ENCODE results near the gene CARM1. TPM values are rescaled to one million over a fixed set of nuclear protein-coding genes. Genes with fewer than 3 reads are reported as not detected.

CARM1 gene
- total and polyA plus RNA-seq, 8 donors: 13.0 to 24.7 (median 16.6) TPM

DNA sequence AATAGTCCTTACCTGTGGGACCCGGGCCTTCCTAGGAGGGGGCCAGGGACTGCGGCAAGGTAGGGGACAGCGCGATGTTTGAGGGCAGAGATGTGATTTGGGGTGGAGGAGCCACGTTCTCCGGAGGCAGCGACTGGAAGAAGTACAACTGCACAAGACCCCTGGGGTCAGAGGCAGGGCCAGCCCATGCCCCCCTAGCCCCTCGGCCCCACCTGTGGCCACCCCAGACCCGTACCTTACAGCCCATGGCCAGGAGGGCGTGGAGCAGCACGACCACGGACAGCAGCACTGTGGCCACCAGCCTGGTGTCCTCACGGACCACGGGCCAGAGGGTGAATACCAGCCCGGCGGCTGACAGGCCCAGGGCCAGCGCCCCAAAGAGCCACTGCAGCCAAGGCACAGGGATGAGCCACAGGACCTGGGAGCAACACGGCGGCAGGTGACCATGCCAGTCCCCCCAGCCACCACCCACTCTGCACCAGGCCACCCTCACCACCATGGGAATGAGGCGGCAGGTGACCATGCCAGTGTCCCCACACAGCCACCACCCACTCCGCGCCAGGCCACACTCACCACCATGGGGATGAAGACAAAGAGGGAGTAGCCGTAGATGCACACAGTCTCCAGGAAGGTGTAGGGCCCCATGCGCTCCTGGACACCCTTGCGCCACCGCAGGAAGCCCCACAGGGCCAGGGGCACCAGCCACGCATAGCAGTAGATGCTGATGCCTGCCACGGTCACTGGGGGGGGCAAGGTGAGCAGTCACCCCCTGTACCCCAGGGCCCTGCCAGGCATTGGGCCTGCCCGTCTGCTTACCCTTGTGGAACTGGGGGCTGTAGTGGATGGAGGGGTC lies 52.1 kb downstream of the CARM1 start:
- ATAC-seq (no peak), FAIRE-seq (no peak), DNase-seq (peak in 1 of 6 donors; percentile 65)
- peaks cover 0 to 5% (median 0%) of the 10 kb centered on the region in 3 donors for H3K4me1 ChIP-seq
- H3K27me3 ChIP-seq: no peaks in the 10 kb centered on the region
- intact Hi-C loops (cut with DNase I): no loop called here
- no peak overlapping the region for H3K4me3 ChIP-seq
- TF ChIP-seq CTCF (IDR thresholded peaks at IDR 0.05): no peak
- H3K9me3 ChIP-seq: no peaks in the 10 kb centered on the region
- 89 to 94% methylated on average over 29 of the region's 29 CpGs for WGBS, 2 donors
- peaks cover 0 to 39% (median 2%) of the 10 kb centered on the region in 3 donors for H3K36me3 ChIP-seq
- no peak overlapping the region for H3K27ac ChIP-seq

DNA sequence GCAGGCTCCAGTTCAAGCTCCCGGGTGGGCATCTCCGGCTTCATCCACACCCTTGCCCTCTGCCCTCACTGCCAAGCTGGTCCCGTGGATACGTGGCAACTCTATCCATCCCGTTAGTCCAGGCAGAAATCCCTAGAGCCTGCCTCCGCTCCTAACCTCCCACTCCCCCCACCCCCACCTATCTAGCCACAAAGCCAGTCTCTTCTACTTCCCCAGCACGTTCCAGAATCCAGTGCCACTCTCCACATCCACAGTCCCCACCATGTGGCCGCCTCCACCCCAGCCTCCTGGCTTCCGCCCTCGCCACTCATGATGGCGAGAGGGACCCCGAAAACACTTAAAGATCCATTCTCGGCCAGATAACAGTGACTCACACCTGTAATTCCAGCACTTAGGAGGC lies 53.2 kb downstream of the CARM1 start:
- FAIRE-seq (no peak), DNase-seq (no peak), ATAC-seq (no peak)
- no peak for TF ChIP-seq CTCF (IDR thresholded peaks at IDR 0.05)
- no peak overlapping the region for H3K27ac ChIP-seq
- H3K36me3 ChIP-seq: peaks cover 0 to 39% (median 2%) of the 10 kb centered on the region in 3 donors
- H3K9me3 ChIP-seq: no peaks in the 10 kb centered on the region
- WGBS, 2 donors: 89 to 91% methylated on average over 13 of the region's 13 CpGs
- intact Hi-C loops (cut with DNase I): no loop called here
- H3K27me3 ChIP-seq: no peaks in the 10 kb centered on the region
- H3K4me1 ChIP-seq: peaks cover 0 to 3% (median under 1%) of the 10 kb centered on the region in 3 donors
- H3K4me3 ChIP-seq: no peak overlapping the region

DNA sequence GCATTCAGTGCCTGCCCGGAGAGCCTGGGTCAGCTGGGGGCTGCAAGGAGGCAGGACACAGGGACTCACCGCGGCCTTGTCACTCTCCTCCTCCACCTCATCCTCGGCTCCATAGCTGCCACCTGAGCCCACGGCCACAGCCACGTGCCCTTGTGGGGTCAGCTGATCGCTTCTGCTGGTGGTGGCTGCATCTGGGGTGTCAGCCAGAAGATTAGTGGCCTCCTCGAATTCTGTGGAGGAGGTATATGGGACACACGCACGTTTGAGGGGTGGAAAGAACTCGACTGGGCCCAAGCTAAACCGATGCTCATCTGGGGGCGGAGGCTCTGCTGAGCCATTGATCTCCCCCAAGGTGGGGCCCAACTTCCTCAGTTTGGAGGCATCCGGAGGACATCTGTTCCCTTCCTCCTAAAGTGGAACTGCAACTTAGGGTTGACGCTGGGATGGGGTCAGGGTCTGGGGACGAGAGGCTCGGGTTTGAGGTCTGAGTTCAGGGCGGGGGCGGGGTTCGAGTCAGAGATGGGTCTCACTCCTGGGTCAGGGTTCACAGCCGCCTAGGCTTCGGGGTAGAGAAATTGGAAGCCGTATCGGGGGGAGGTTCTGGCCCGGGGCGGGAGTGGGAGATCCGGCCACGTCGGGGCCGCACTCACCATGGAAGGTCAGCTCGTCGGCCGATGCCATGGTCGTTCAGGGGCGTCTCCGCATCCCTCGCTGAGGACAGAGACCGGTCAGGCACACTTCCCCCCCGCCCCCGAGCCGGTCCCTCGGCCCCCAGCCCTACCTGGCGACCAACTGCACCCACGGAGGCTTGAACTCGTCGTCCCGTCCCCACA lies 56.6 kb downstream of the CARM1 start:
- Histone ChIP-seq H3K27ac (peak overlapping the region; percentile 66 to 80 (median 78)), H3K4me1 (peaks cover 0 to 7% (median 0%) of the 10 kb centered on the region in 3 donors), H3K9me3 (no peaks in the 10 kb centered on the region), H3K36me3 (peaks cover 0 to 19% (median 0%) of the 10 kb centered on the region in 3 donors), H3K27me3 (no peaks in the 10 kb centered on the region), H3K4me3 (peak overlapping the region; percentile 98 to 99 (median 98))
- intact Hi-C loops (cut with DNase I): no loop called here
- ATAC-seq (peak; percentile 11 to 30 (median 12)), DNase-seq (peak in 2 of 6 donors; percentile 38 to 60), FAIRE-seq (no peak)
- TF ChIP-seq CTCF (IDR thresholded peaks at IDR 0.05): no peak
- WGBS, 2 donors: 2% methylated on average over 41 to 47 of the region's 47 CpGs

DNA sequence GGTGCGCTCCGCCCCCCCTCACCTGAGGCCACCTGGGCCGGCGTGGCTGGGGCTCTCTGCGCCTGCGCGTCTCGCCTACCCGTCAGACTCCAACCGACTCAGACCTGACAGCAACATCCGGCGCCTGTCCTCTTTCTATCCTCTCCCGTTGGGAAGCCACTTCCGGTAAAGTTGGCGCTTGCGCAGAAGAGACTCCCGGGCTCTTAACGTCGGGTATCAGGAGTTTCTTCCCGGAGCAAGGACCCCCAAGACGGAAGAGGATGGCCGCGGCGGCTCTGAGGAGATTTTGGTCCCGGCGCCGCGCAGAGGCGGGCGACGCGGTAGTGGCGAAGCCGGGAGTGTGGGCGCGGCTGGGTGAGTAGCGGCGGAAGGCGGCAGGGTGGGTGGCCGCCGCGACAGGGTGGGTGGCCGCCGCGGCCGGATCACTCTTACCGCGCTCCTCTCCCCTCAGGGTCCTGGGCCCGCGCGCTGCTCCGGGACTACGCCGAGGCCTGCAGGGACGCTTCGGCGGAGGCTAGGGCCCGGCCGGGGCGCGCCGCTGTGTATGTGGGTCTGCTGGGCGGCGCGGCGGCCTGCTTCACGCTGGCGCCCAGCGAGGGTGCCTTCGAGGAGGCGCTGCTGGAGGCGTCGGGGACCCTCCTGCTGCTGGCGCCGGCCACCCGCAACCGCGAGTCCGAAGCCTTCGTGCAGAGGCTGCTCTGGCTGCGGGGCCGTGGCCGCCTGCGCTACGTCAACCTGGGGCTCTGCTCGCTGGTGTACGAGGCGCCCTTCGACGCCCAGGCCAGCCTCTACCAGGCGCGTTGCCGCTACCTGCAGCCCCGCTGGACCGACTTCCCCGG lies 57.4 kb downstream of the CARM1 start, which contains the start of the genes TIMM29 and YIPF2:
Gene TIMM29, plus strand, starts transcription at position 249 of the 839 bp plus-strand sequence. Its CDS starts 12 bp downstream, at position 261.
Gene YIPF2, minus strand, starts transcription at position 77 of the 839 bp plus-strand sequence. CDS start 229 bp downstream, outside the sequence.
- ATAC-seq: peak; percentile 94 to 97 (median 94)
- intact Hi-C loops (cut with DNase I): no loop called here
- Histone ChIP-seq H3K9me3 (no peaks in the 10 kb centered on the region), H3K4me3 (peak within 1 kb of the TSS; percentile 98 to 99 (median 98)), H3K36me3 (peaks cover 0 to 11% (median 0%) of the 10 kb centered on the region in 3 donors), H3K27me3 (no peaks in the 10 kb centered on the region), H3K4me1 (peaks cover 0 to 7% (median 0%) of the 10 kb centered on the region in 3 donors), H3K27ac (peak within 1 kb of the TSS; percentile 73 to 80 (median 78))
- no peak for FAIRE-seq
- WGBS, 2 donors: 0% methylated on average over 61 to 96 of the region's 96 CpGs
- DNase-seq: peak; percentile 98 to 100 (median 99)
- no peak for TF ChIP-seq CTCF (IDR thresholded peaks at IDR 0.05)
